GM18858 (cell line): ENCODE data around the gene MAP3K21.

ENCODE experiments used
- ATAC-seq: cut with Tn5 transposase; IDR thresholded peaks from one replicate; pipeline ENCODE4 v1.9.1; 2021; ENCODE audit not compliant: unreplicated experiment

Gene MAP3K21

GRCh38 chr1:233433436-233434210, 106.1 kb downstream of the MAP3K21 start:
- no peak for ATAC-seq
